GM12878 (cell line): ENCODE data around the gene SPRN. TPM values are rescaled to one million over a fixed set of nuclear protein-coding genes. Genes with fewer than 3 reads are reported as not detected.

Experiments used
- ATAC-seq: fragments of 200-7000 bp; cut with Tn5 transposase; 3 replicates; pipeline ENCODE4 v1.9.1; 2020; ENCODE audit warnings: mild to moderate bottlenecking, moderate library complexity
- BruUV-seq: library from RNA; stranded (reverse); fragments of 400-500 nt; replicated peaks from 2 replicates; lab custom pipeline; 2021; lab: Mats Ljungman, UMichigan
- CTCF ChIA-PET: fragments of 300-600 bp; sonication (Branson Sonifier 250); formaldehyde crosslinking; extraction: SDS; loops from one replicate; lab custom pipeline; 2021; ENCODE audit warnings: inconsistent platforms; lab: Yijun Ruan, JAX
- POLR2A ChIA-PET: fragments of 350-600 bp; formaldehyde crosslinking; extraction: SDS; loops from one replicate; lab custom pipeline; 2021; ENCODE audit warnings: inconsistent platforms; lab: Charles Lee
- RAD21 ChIA-PET: fragments of 300-600 bp; sonication (Branson Sonifier 250); formaldehyde crosslinking; loops from one replicate; lab custom pipeline; 2023; ENCODE audit warnings: antibody characterized with exemption; ENCODE audit not compliant: unreplicated experiment; lab: Charles Lee
- SMC1A ChIA-PET: fragments of 300-600 bp; sonication (Branson Sonifier 250); formaldehyde crosslinking; loops from one replicate; lab custom pipeline; 2023; ENCODE audit not compliant: unreplicated experiment, uncharacterized antibody; lab: Charles Lee
- DNase-seq: peaks from one replicate; pipeline ENCODE4 v3.0.0-alpha.2; 2011; ENCODE audit warnings: low read depth, low spot score
- FAIRE-seq: peaks from 3 replicates; lab custom pipeline; 2011; peaks lifted over from hg19 to GRCh38; lab: Jason Lieb, UNC
- H2AFZ ChIP-seq: 2 replicates; pipeline ENCODE4 v1.6.0; 2011; ENCODE audit warnings: low read depth, low read length, control low read depth; ENCODE audit not compliant: control insufficient read depth
- H3K27ac ChIP-seq: 2 replicates; pipeline ENCODE4 v1.5.1; 2011; ENCODE audit warnings: control low read depth; ENCODE audit not compliant: control insufficient read depth, insufficient read depth
- H3K27me3 ChIP-seq, 2 experiments: replicated peaks in 1 of 2; 2 replicates each; pipeline versions ENCODE4 v1.6.0 to v1.6.1; 2011; ENCODE audit warnings: low read length in 1 of 2; ENCODE audit not compliant: control insufficient read depth in 2 of 2, insufficient read depth in 2 of 2
- H3K36me3 ChIP-seq, 2 experiments: 2 replicates each; pipeline ENCODE4 v1.5.1; 2011; ENCODE audit warnings: low read length in 1 of 2; ENCODE audit not compliant: control insufficient read depth in 2 of 2, insufficient read depth in 2 of 2
- H3K4me1 ChIP-seq: 2 replicates; pipeline ENCODE4 v1.6.1; 2011; ENCODE audit warnings: mild to moderate bottlenecking, low read length, moderate library complexity, mixed read lengths; ENCODE audit not compliant: control insufficient read depth, insufficient read depth
- H3K4me2 ChIP-seq: 2 replicates; pipeline ENCODE4 v1.6.0; 2011; ENCODE audit warnings: control low read depth; ENCODE audit not compliant: control insufficient read depth, insufficient read depth
- H3K4me3 ChIP-seq: fragments of 200-600 bp; sonication (generic); 2 replicates; pipeline ENCODE4 v1.5.1; 2016
- H3K79me2 ChIP-seq: 2 replicates; pipeline ENCODE4 v1.6.0; 2011; ENCODE audit warnings: low read length; ENCODE audit not compliant: control insufficient read depth, insufficient read depth
- H3K9ac ChIP-seq: 2 replicates; pipeline ENCODE4 v1.8.0; 2011; ENCODE audit warnings: low read length, control low read depth, mixed read lengths; ENCODE audit not compliant: control insufficient read depth, insufficient read depth
- H3K9me3 ChIP-seq: replicated peaks from 3 replicates; pipeline ENCODE4 v1.5.1; 2011; ENCODE audit warnings: mild to moderate bottlenecking, low read length; ENCODE audit not compliant: control insufficient read depth, insufficient read depth
- H4K20me1 ChIP-seq: 2 replicates; pipeline ENCODE4 v1.6.0; 2011; ENCODE audit not compliant: control insufficient read depth, insufficient read depth
- BMI1 ChIP-seq: fragments of 450-650 bp; IDR thresholded peaks from 2 replicates; pipeline ENCODE4 v1.6.1; 2016; ENCODE audit warnings: mild to moderate bottlenecking, moderate library complexity, borderline replicate concordance
- PML ChIP-seq: IDR thresholded peaks from 2 replicates; pipeline ENCODE4 v1.6.1; 2012; ENCODE audit warnings: low read length, inconsistent platforms
- RBBP5 ChIP-seq: fragments of 200-600 bp; sonication (generic); conservative IDR thresholded peaks from 2 replicates; pipeline ENCODE4 v1.6.1; 2016
- TAF1 ChIP-seq: IDR thresholded peaks from 2 replicates; pipeline ENCODE4 v1.6.1; 2011; ENCODE audit warnings: mild to moderate bottlenecking, low read depth, low read length, borderline replicate concordance
- ZNF274 ChIP-seq: IDR thresholded peaks from one replicate; pipeline ENCODE4 v1.8.0; 2011; ENCODE audit not compliant: insufficient read length, insufficient read depth
- WGBS: methylation state at CpG from one replicate; pipeline ENCODE4 v1.1.6; 2016; ENCODE audit warnings: low lambda C conversion rate; ENCODE audit not compliant: insufficient replicate concordance, insufficient coverage; ENCODE audit errors: missing lambda C conversion rate; 5-methylcytosine and 5-hydroxymethylcytosine counted together
- in situ Hi-C: fragments of 300-500 bp; cut with MboI; formaldehyde crosslinking; loops from 9 replicates; pipeline ENCODE4 v1.14.3; 2018; ENCODE audit warnings: mixed read lengths
- intact Hi-C: fragments of 100-400 bp; cut with micrococcal nuclease; formaldehyde crosslinking; loops from one replicate; pipeline ENCODE4 v1.14.2; 2022; ENCODE audit not compliant: unreplicated experiment
- polyA plus RNA-seq, 11 experiments: library from polyadenylated mRNA; depleted of rRNA in 4 of 11; unstranded in 6 of 11; stranded (reverse) in 5 of 11; fragments of >200 nt; fragmentation: Nextera tagmentation in 4 of 11; fragmentation: Illumina TruSeq in 1 of 11; extraction: Ambion mirVana in 4 of 11; extraction: Trizol in 1 of 11; gene quantifications; 1 replicate in 1 of 11; 2 replicates in 10 of 11; pipeline versions ENCODE4 v1.2.1 to v1.2.3, GENCODE V29; 2011 to 2016; ENCODE audit warnings: inconsistent platforms in 2 of 11, missing spikeins in 2 of 11, low read depth in 1 of 11
- total RNA-seq, 4 experiments: library from RNA; depleted of rRNA in 3 of 4; stranded (reverse); fragments of >200 nt in 3 of 4; fragmentation: Illumina TruSeq in 1 of 4; extraction: Trizol in 1 of 4; gene quantifications; 2 replicates each; pipeline versions ENCODE4 v1.2.1 to v1.2.3, GENCODE V29; 2013 to 2021

SPRN gene
- total and polyA plus RNA-seq, 10 of the 15 experiments (the other 5 are each of a cell fraction or from before 2014, with no cell fraction given), result 0.03 to 0.96 (median 0.46) TPM; not detected in 6

DNA sequence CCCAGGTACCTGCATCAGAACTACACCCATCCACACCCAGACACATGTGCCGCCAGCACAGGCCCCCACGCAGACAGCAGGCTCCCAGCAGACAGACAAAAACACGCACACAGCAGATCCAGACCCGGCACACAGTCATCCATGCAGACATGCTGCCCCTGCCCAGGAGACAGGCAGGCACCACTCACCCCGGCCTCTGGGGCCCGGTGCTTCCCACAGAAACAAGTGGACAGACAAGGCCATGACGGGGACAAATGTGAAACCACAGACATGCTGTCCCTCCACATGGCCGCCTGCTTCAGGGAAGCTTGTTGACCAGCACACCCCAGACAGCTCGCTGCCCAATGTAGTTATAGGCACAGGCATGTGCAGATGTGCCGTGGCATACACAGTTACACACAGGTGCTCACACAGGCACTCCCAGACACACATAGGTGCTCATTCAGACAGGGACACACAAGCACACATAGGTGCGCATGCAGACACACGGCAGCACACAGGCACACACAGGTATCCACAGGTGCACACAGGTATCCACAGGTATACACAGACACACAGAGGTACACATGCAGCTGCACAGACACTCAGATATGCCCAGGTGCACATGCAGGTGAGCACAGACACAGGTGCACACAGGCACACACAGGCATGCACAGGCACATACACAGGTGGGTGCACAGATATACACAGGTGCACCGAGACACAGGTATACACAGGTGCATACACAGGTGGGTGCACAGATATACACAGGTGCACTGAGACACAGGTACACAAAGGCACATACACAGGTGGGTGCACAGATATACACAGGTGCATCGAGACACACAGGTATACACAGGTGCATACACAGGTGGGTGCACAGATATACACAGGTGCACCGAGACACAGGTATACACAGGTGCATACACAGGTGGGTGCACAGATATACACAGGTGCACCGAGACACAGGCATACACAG lies 18.8 kb upstream of the SPRN start:
- SMC1A ChIA-PET, result no interaction called here
- Histone ChIP-seq H4K20me1 (no peaks in the 10 kb centered on the region), H3K79me2 (no peaks in the 10 kb centered on the region), H3K27me3 (no peaks in the 10 kb centered on the region), H3K9me3 (no peaks in the 10 kb centered on the region; the same call in 2 of the 3 replicates), H3K4me2 (no peak overlapping the region), H3K36me3 (no peaks in the 10 kb centered on the region), H3K9ac (no peak overlapping the region), H3K4me1 (no peaks in the 10 kb centered on the region), H3K4me3 (no peak overlapping the region), H3K27ac (no peak overlapping the region), H2AFZ (no peak overlapping the region)
- ATAC-seq, result no peak
- intact Hi-C loops, result no loop called here
- FAIRE-seq, result no peak
- POLR2A ChIA-PET, result no interaction called here
- in situ Hi-C loops, result no loop called here
- RAD21 ChIA-PET, result no interaction called here
- TF ChIP-seq PML (no peak), BMI1 (no peak), ZNF274 (no peak), TAF1 (no peak), RBBP5 (no peak)
- no peak for DNase-seq
- CTCF ChIA-PET, result interaction anchor here (1.1 kb wide), 1 partner anchor 113 kb away, joined by 4 read pairs; no protein-coding TSS in a partner anchor
- 65% methylated on average over 16 of the region's 16 CpGs for WGBS
- BruUV-seq, result no TSS peak
